Gastroesophageal sphincter (tissue), 3 donors: ENCODE data around the gene PAPPA.

Source experiments
- POLR2A ChIP-seq, 2 donors: fragments of 450-650 bp; IDR thresholded peaks; one replicate each; pipeline ENCODE4 v1.6.1; 2017; ENCODE audit warnings: antibody characterized with exemption in 2 of 2, mild to moderate bottlenecking in 2 of 2, moderate library complexity in 1 of 2
- POLR2AphosphoS5 ChIP-seq: sonication (generic); formaldehyde crosslinking; IDR thresholded peaks from one replicate; pipeline ENCODE4 v1.6.1; 2017; ENCODE audit warnings: antibody characterized with exemption
- TF ChIP-seq, protein P1 (sequence below), 4 experiments: fragments of 200-600 bp in 2 of 4; fragments of 450-650 bp in 2 of 4; sonication (generic) in 1 of 4; IDR thresholded peaks; one replicate each; pipeline ENCODE4 v1.5.1; 2017 to 2019; ENCODE audit warnings: antibody characterized with exemption in 4 of 4, mild to moderate bottlenecking in 2 of 4, moderate library complexity in 2 of 4

- TF ChIP-seq, protein P1, sequence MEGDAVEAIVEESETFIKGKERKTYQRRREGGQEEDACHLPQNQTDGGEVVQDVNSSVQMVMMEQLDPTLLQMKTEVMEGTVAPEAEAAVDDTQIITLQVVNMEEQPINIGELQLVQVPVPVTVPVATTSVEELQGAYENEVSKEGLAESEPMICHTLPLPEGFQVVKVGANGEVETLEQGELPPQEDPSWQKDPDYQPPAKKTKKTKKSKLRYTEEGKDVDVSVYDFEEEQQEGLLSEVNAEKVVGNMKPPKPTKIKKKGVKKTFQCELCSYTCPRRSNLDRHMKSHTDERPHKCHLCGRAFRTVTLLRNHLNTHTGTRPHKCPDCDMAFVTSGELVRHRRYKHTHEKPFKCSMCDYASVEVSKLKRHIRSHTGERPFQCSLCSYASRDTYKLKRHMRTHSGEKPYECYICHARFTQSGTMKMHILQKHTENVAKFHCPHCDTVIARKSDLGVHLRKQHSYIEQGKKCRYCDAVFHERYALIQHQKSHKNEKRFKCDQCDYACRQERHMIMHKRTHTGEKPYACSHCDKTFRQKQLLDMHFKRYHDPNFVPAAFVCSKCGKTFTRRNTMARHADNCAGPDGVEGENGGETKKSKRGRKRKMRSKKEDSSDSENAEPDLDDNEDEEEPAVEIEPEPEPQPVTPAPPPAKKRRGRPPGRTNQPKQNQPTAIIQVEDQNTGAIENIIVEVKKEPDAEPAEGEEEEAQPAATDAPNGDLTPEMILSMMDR (IDR thresholded peaks at IDR 0.05) = no peak
- TF ChIP-seq POLR2AphosphoS5 (no peak), POLR2A (IDR thresholded peaks at IDR 0.05) (no peak)
Measured at GRCh38 chr9:116362493-116362892, 208.9 kb downstream of the PAPPA start.
